ENCODE results near the gene DRD5.
"Not testable (repeated sequence)": the region's sequence is repeated elsewhere in the genome, so short reads cannot be mapped to it uniquely, and the experiment has no call there.

Gene DRD5

DNA sequence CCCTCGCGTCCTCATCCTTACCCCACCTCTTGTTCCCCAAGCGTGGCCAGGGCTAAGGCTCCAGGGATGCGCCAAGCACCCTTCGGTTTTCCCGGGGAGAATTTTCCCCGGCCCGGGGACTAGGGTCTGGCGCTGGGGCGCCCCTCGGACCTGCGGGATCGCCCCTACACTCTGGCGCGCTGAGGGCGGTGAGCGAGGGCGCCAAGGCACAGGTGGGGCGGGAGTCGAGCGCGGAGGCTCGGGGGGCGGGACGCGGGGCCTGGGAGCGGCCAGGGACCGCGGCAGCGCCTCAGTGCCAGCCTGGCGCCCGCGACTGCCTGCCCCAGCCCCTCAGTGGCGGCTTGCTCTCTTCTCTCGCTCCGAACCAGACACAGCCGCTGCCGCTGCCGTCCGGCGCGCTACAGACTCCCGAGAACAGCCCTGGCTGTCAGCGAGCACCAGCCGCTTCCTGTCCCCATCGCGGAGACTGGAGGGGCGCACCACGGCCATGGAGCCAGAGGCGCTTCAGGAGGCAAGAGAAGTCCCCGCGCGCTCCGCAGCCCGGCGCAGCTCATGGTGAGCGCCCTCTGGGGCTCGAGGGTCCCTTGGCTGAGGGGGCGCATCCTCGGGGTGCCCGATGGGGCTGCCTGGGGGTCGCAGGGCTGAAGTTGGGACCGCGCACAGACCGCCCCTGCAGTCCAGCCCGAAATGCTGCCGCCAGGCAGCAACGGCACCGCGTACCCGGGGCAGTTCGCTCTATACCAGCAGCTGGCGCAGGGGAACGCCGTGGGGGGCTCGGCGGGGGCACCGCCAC is at the start of gene DRD5:
DRD5 (plus strand) TSS at position 292 of the 793 bp plus-strand sequence; CDS start at position 688, 396 bp downstream.
- H3K9ac ChIP-seq (ENCODE audit: low read length) = no peak within 1 kb of the TSS
- H3K4me1 ChIP-seq (ENCODE audit: insufficient read depth, low read length, severe bottlenecking) = no peaks in the 10 kb centered on the region
- H3K4me2 ChIP-seq (ENCODE audit: low read length) = no peak within 1 kb of the TSS
- no peak within 1 kb of the TSS for H3K27ac ChIP-seq (ENCODE audit: low read depth, low read length, poor library complexity, severe bottlenecking)
- H3K9me2 ChIP-seq (ENCODE audit: low read depth, low read length) = no peaks in the 10 kb centered on the region
- H3K9me3 ChIP-seq (ENCODE audit: low read length) = no peaks in the 10 kb centered on the region
- no peaks in the 10 kb centered on the region for H3K79me2 ChIP-seq (ENCODE audit: insufficient read depth, low read length)
- TF ChIP-seq, protein P1, sequence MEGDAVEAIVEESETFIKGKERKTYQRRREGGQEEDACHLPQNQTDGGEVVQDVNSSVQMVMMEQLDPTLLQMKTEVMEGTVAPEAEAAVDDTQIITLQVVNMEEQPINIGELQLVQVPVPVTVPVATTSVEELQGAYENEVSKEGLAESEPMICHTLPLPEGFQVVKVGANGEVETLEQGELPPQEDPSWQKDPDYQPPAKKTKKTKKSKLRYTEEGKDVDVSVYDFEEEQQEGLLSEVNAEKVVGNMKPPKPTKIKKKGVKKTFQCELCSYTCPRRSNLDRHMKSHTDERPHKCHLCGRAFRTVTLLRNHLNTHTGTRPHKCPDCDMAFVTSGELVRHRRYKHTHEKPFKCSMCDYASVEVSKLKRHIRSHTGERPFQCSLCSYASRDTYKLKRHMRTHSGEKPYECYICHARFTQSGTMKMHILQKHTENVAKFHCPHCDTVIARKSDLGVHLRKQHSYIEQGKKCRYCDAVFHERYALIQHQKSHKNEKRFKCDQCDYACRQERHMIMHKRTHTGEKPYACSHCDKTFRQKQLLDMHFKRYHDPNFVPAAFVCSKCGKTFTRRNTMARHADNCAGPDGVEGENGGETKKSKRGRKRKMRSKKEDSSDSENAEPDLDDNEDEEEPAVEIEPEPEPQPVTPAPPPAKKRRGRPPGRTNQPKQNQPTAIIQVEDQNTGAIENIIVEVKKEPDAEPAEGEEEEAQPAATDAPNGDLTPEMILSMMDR (IDR thresholded peaks at IDR 0.05; ENCODE audit: low read length) = no peak
- TF ChIP-seq EZH2 (IDR thresholded peaks at IDR 0.05; ENCODE audit: borderline replicate concordance, low read length) = no peak
- no peak within 1 kb of the TSS for H3K4me3 ChIP-seq (ENCODE audit: low read depth, low read length, poor library complexity, severe bottlenecking)
- no peak within 1 kb of the TSS for H2AFZ ChIP-seq (ENCODE audit: low read length)
- no peaks in the 10 kb centered on the region for H3K36me3 ChIP-seq (ENCODE audit: insufficient read depth, low read length)
- H4K20me1 ChIP-seq (ENCODE audit: insufficient read depth, low read length) = no peaks in the 10 kb centered on the region
- H3F3A ChIP-seq (ENCODE audit: insufficient read depth, low read length) = no peaks in the 10 kb centered on the region
- no peaks in the 10 kb centered on the region for H3K27me3 ChIP-seq (ENCODE audit: insufficient read depth, low read length)

DNA sequence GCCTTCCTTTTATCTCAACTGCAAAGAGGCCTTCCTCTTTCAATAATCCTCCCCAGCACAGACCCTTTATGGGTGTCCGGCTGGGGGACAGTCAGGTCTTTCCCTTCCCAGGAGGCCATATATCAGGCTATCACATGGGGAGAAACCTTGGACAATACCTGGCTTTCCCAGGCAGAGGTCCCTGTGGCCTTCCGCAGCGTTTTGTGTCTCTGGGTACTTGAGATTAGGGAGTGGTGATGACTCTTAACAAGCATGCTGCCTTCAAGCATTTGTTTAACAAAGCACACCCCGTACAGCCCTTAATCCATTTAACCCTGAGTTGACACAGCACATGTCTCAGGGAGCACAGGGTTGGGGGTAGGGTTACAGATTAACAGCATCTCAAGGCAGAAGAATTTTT is 49.2 kb upstream of the DRD5 start:
- H4K20me1 ChIP-seq (ENCODE audit: insufficient read depth, low read length); H2AFZ ChIP-seq (ENCODE audit: low read length); H3K9ac ChIP-seq (ENCODE audit: low read length); H3K27ac ChIP-seq (ENCODE audit: low read depth, low read length, poor library complexity, severe bottlenecking); H3K9me2 ChIP-seq (ENCODE audit: low read depth, low read length); H3K27me3 ChIP-seq (ENCODE audit: insufficient read depth, low read length); H3K9me3 ChIP-seq (ENCODE audit: low read length); H3K4me1 ChIP-seq (ENCODE audit: insufficient read depth, low read length, severe bottlenecking); H3K4me2 ChIP-seq (ENCODE audit: low read length); H3K36me3 ChIP-seq (ENCODE audit: insufficient read depth, low read length); H3K4me3 ChIP-seq (ENCODE audit: low read depth, low read length, poor library complexity, severe bottlenecking); H3F3A ChIP-seq (ENCODE audit: insufficient read depth, low read length); H3K79me2 ChIP-seq (ENCODE audit: insufficient read depth, low read length): not testable (repeated sequence)

DNA sequence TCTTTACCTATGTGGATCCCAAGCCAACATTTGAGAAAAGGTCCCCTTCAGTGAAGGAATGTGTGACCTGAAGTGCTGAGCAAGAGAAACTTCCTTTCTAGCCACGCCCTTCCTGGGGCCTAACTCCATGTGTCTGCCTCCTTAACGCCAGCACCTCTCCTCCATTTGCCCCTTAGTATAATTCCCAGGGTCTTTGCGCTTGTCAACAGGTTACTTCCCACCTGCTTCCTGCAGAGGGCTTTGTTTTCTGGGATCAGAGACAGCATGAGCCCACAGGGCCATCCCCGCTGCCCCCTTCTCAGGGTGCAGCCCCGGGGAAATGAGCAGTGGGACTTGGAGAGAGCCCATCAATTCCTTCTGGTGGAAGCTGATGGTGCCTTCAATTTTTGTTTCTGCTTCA is 45.9 kb upstream of the DRD5 start:
- H3F3A ChIP-seq (ENCODE audit: insufficient read depth, low read length) = no peaks in the 10 kb centered on the region
- H3K4me2 ChIP-seq (ENCODE audit: low read length) = no peak overlapping the region
- no peaks in the 10 kb centered on the region for H3K9me3 ChIP-seq (ENCODE audit: low read length)
- no peaks in the 10 kb centered on the region for H3K4me1 ChIP-seq (ENCODE audit: insufficient read depth, low read length, severe bottlenecking)
- H3K4me3 ChIP-seq (ENCODE audit: low read depth, low read length, poor library complexity, severe bottlenecking) = no peak overlapping the region
- H3K27ac ChIP-seq (ENCODE audit: low read depth, low read length, poor library complexity, severe bottlenecking) = no peak overlapping the region
- no peak overlapping the region for H2AFZ ChIP-seq (ENCODE audit: low read length)
- H3K9me2 ChIP-seq (ENCODE audit: low read depth, low read length) = no peaks in the 10 kb centered on the region
- H3K27me3 ChIP-seq (ENCODE audit: insufficient read depth, low read length) = no peaks in the 10 kb centered on the region
- no peaks in the 10 kb centered on the region for H3K79me2 ChIP-seq (ENCODE audit: insufficient read depth, low read length)
- H3K36me3 ChIP-seq (ENCODE audit: insufficient read depth, low read length) = no peaks in the 10 kb centered on the region
- no peaks in the 10 kb centered on the region for H4K20me1 ChIP-seq (ENCODE audit: insufficient read depth, low read length)
- TF ChIP-seq, protein P1 (IDR thresholded peaks at IDR 0.05; ENCODE audit: low read length) = no peak
- no peak for TF ChIP-seq EZH2 (IDR thresholded peaks at IDR 0.05; ENCODE audit: borderline replicate concordance, low read length)
- H3K9ac ChIP-seq (ENCODE audit: low read length) = no peak overlapping the region

DNA sequence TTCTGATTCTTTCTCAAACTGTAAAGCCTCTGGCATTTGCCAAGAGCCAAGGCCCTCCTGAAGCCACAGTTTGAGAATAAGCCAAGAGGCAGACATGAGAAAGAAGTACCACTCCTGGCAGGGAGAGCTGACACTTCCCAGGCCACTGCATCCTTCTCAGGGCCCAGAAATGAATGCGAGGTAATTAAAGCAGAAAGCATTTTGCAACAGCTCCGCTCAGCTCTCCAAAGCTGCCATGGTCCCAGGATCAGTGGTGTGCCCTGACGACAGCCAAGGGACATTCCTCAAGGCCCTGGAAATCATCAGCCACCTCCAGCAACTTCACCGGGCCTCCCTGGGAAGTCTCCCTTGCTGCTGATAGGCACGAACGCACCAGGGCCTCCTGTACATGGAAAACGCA is 44.2 kb upstream of the DRD5 start:
- not testable (repeated sequence) for H3K9ac ChIP-seq (ENCODE audit: low read length); H3K27ac ChIP-seq (ENCODE audit: low read depth, low read length, poor library complexity, severe bottlenecking); H3K9me2 ChIP-seq (ENCODE audit: low read depth, low read length); H2AFZ ChIP-seq (ENCODE audit: low read length); H3K79me2 ChIP-seq (ENCODE audit: insufficient read depth, low read length); H3K27me3 ChIP-seq (ENCODE audit: insufficient read depth, low read length); H3K9me3 ChIP-seq (ENCODE audit: low read length); H3F3A ChIP-seq (ENCODE audit: insufficient read depth, low read length); H3K4me1 ChIP-seq (ENCODE audit: insufficient read depth, low read length, severe bottlenecking); H4K20me1 ChIP-seq (ENCODE audit: insufficient read depth, low read length); H3K36me3 ChIP-seq (ENCODE audit: insufficient read depth, low read length); H3K4me3 ChIP-seq (ENCODE audit: low read depth, low read length, poor library complexity, severe bottlenecking); H3K4me2 ChIP-seq (ENCODE audit: low read length)

DNA sequence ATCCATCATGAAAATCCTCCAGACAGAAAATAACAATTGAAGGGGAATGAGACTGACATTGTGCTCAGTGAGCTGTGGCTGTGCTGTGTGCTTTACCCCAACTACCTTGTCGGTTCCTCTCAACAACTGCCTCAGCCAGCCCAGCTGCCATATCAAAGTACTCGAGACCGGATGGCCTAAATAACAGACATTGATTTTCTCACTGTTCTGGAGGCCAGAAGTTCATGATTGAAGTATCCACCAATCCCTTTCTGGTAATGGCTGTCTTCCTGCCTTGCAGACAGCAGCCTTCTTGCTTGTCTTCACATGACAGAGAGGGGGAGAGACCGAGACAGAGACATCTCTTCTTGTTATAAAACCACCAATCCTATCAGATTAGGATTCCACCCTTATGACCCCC is 37.6 kb upstream of the DRD5 start:
- H4K20me1 ChIP-seq (ENCODE audit: insufficient read depth, low read length); H3K27me3 ChIP-seq (ENCODE audit: insufficient read depth, low read length); H3K27ac ChIP-seq (ENCODE audit: low read depth, low read length, poor library complexity, severe bottlenecking); H3K4me3 ChIP-seq (ENCODE audit: low read depth, low read length, poor library complexity, severe bottlenecking); H3F3A ChIP-seq (ENCODE audit: insufficient read depth, low read length); H3K4me2 ChIP-seq (ENCODE audit: low read length); H3K9me2 ChIP-seq (ENCODE audit: low read depth, low read length); H3K79me2 ChIP-seq (ENCODE audit: insufficient read depth, low read length); H3K9me3 ChIP-seq (ENCODE audit: low read length); H3K36me3 ChIP-seq (ENCODE audit: insufficient read depth, low read length); H2AFZ ChIP-seq (ENCODE audit: low read length); H3K4me1 ChIP-seq (ENCODE audit: insufficient read depth, low read length, severe bottlenecking); H3K9ac ChIP-seq (ENCODE audit: low read length): not testable (repeated sequence)

All from OCI-LY1 (cell line).